Hindlimb muscle (tissue), 1 donor: ENCODE data around the gene SRBD1. TPM values are rescaled to one million over a fixed set of nuclear protein-coding genes. Genes with fewer than 3 reads are reported as not detected.
A peak's percentile ranks its signal among the peaks of the same experiment; 100 is the strongest.
"Not testable (repeated sequence)": the region's sequence is repeated elsewhere in the genome, so short reads cannot be mapped to it uniquely, and the experiment has no call there.

Experiments
- DNase-seq: peaks from one replicate; pipeline ENCODE4 v3.0.0-alpha.2; 2013
- polyA plus RNA-seq: library from polyadenylated mRNA; unstranded; fragments of 120-200 nt; gene quantifications from one replicate; pipeline ENCODE4 v1.2.1, GENCODE V29; 2013; ENCODE audit not compliant: insufficient read length

The SRBD1 gene
- polyA plus RNA-seq, 1 donor, result 10.6 TPM

GRCh38 chr2:45466053-45466452, 145.0 kb downstream of the SRBD1 start:
- no peak for DNase-seq

GRCh38 chr2:45460825-45461224, 150.2 kb downstream of the SRBD1 start:
- DNase-seq, result no peak

GRCh38 chr2:45459860-45460259, 151.2 kb downstream of the SRBD1 start:
- no peak for DNase-seq

GRCh38 chr2:45458909-45459563, 152.0 kb downstream of the SRBD1 start:
- DNase-seq, result no peak

GRCh38 chr2:45457211-45457945, 153.7 kb downstream of the SRBD1 start:
- no peak for DNase-seq

- DNase-seq, result peak; percentile 71
Observed at GRCh38 chr2:45452866-45453265, 158.2 kb downstream of the SRBD1 start.

GRCh38 chr2:45450634-45451033, 160.4 kb downstream of the SRBD1 start:
- no peak for DNase-seq

- no peak for DNase-seq
Observed at GRCh38 chr2:45448217-45448616, 162.8 kb downstream of the SRBD1 start.

- no peak for DNase-seq
Observed at GRCh38 chr2:45446016-45446415, 165.1 kb downstream of the SRBD1 start.

- no peak for DNase-seq
Observed at GRCh38 chr2:45445037-45445436, 166.0 kb downstream of the SRBD1 start.

- DNase-seq, result no peak
Observed at GRCh38 chr2:45443012-45443411, 168.1 kb downstream of the SRBD1 start.

- DNase-seq, result no peak
Observed at GRCh38 chr2:45442026-45442425, 169.0 kb downstream of the SRBD1 start.

- DNase-seq, result no peak
Observed at GRCh38 chr2:45441571-45441970, 169.5 kb downstream of the SRBD1 start.

- no peak for DNase-seq
Observed at GRCh38 chr2:45439788-45440773, 171.0 kb downstream of the SRBD1 start.

GRCh38 chr2:45438872-45439665, 172.0 kb downstream of the SRBD1 start:
- DNase-seq, result no peak

- DNase-seq, result no peak
Observed at GRCh38 chr2:45436456-45436855, 174.6 kb downstream of the SRBD1 start.

GRCh38 chr2:45435316-45435715, 175.8 kb downstream of the SRBD1 start:
- DNase-seq, result no peak

GRCh38 chr2:45433363-45433762, 177.7 kb downstream of the SRBD1 start:
- DNase-seq, result no peak

- no peak for DNase-seq
Observed at GRCh38 chr2:45432406-45432805, 178.7 kb downstream of the SRBD1 start.

- DNase-seq, result not testable (repeated sequence)
Observed at GRCh38 chr2:45426025-45426424, 185.0 kb downstream of the SRBD1 start.

- DNase-seq, result no peak
Observed at GRCh38 chr2:45422921-45423320, 188.1 kb downstream of the SRBD1 start.

GRCh38 chr2:45418532-45418931, 192.5 kb downstream of the SRBD1 start:
- DNase-seq, result no peak
